LNCAP (cell line): ENCODE results near the gene USHBP1.

Experiments
- CTCF ChIP-seq: fragments of 450-650 bp; IDR thresholded peaks from 2 replicates; pipeline ENCODE4 v1.5.1; 2017; ENCODE audit warnings: mild to moderate bottlenecking

Gene USHBP1

GRCh38 chr19:17202249-17202648 lies 62.3 kb downstream of the USHBP1 start:
- no peak for TF ChIP-seq CTCF

GRCh38 chr19:17200408-17201079 lies 64.0 kb downstream of the USHBP1 start:
- TF ChIP-seq CTCF = no peak
